Fibroblast of lung (primary cell): ENCODE measurements around the gene MARF1.

Experiments
- CTCF ChIP-seq, 2 donors: IDR thresholded peaks in 1 of 2; conservative IDR thresholded peaks in 1 of 2; 1 replicate in 1 of 2; 2 replicates in 1 of 2; pipeline ENCODE4 v1.5.1; 2011 to 2012; ENCODE audit warnings: low read length in 2 of 2, control low read depth in 1 of 2, inconsistent platforms in 1 of 2, low read depth in 1 of 2, mild to moderate bottlenecking in 1 of 2
- EZH2 ChIP-seq: IDR thresholded peaks from 2 replicates; pipeline ENCODE4 v1.5.1; 2012; ENCODE audit warnings: low read length, control low read depth, mild to moderate bottlenecking; ENCODE audit errors: missing control alignments

- TF ChIP-seq CTCF (conservative IDR thresholded peaks at IDR 0.05 in 1 of 2, IDR thresholded peaks at IDR 0.05 in 1 of 2; ENCODE audit: low read depth in 1 of 2, low read length in 2 of 2) (no peak), EZH2 (no peak)
These were observed 21.5 kb downstream of the MARF1 start for GRCh38 chr16:15621456-15621855.
